Duodenal mucosa (tissue), 2 donors: Measurements from ENCODE around the gene DMTF1.

Experiments
- H3K27ac ChIP-seq: one replicate; pipeline ENCODE4 v1.7.0; 2013; ENCODE audit warnings: low read depth, low read length
- H3K27me3 ChIP-seq, 2 donors: one replicate each; pipeline ENCODE4 v1.7.0; 2013; ENCODE audit warnings: low read length in 2 of 2, control low read depth in 1 of 2; ENCODE audit not compliant: insufficient read depth in 2 of 2, control insufficient read depth in 1 of 2
- H3K36me3 ChIP-seq, 2 donors: one replicate each; pipeline ENCODE4 v1.7.0; 2013; ENCODE audit warnings: low read length in 2 of 2, control low read depth in 1 of 2; ENCODE audit not compliant: insufficient read depth in 2 of 2, control insufficient read depth in 1 of 2
- H3K4me1 ChIP-seq, 2 donors: one replicate each; pipeline ENCODE4 v1.7.0; 2013; ENCODE audit warnings: low read length in 2 of 2, control low read depth in 1 of 2; ENCODE audit not compliant: insufficient read depth in 2 of 2, control insufficient read depth in 1 of 2
- H3K4me3 ChIP-seq, 2 donors: one replicate each; pipeline ENCODE4 v1.7.0; 2013; ENCODE audit warnings: low read length in 2 of 2, low read depth in 1 of 2
- H3K9ac ChIP-seq, 2 donors: one replicate each; pipeline ENCODE4 v1.7.0; 2013; ENCODE audit warnings: low read length in 2 of 2, low read depth in 1 of 2
- H3K9me3 ChIP-seq, 2 donors: one replicate each; pipeline ENCODE4 v1.7.0; 2013; ENCODE audit warnings: low read length in 2 of 2, control low read depth in 1 of 2; ENCODE audit not compliant: control insufficient read depth in 1 of 2

The DMTF1 gene

GRCh38 chr7:87146740-87147386 is 5.4 kb upstream of the DMTF1 start:
- H3K36me3 ChIP-seq: no peaks in the 10 kb centered on the region
- no peaks in the 10 kb centered on the region for H3K27me3 ChIP-seq
- no peak overlapping the region for H3K27ac ChIP-seq
- H3K9me3 ChIP-seq: no peaks in the 10 kb centered on the region
- H3K4me1 ChIP-seq: peaks cover 4% of the 10 kb centered on the region in 2 donors
- H3K4me3 ChIP-seq: no peak overlapping the region
- no peak overlapping the region for H3K9ac ChIP-seq

GRCh38 chr7:87147500-87147899 is 4.8 kb upstream of the DMTF1 start:
- Histone ChIP-seq H3K9me3 (no peaks in the 10 kb centered on the region), H3K27ac (no peak overlapping the region), H3K4me3 (no peak overlapping the region), H3K27me3 (no peaks in the 10 kb centered on the region), H3K36me3 (no peaks in the 10 kb centered on the region), H3K4me1 (peaks cover 4% of the 10 kb centered on the region in 2 donors), H3K9ac (no peak overlapping the region)

GRCh38 chr7:87148332-87148955 is 3.8 kb upstream of the DMTF1 start:
- no peak overlapping the region for H3K27ac ChIP-seq
- no peak overlapping the region for H3K9ac ChIP-seq

GRCh38 chr7:87151002-87151728 is 1.1 kb upstream of the DMTF1 start:
- no peak overlapping the region for H3K27ac ChIP-seq

More at GRCh38 chr7:87148332-87148955, 3.8 kb upstream of the DMTF1 start:
- Histone ChIP-seq H3K4me1 (peaks cover 4 to 5% of the 10 kb centered on the region in 2 donors), H3K36me3 (no peaks in the 10 kb centered on the region), H3K27me3 (no peaks in the 10 kb centered on the region), H3K9me3 (no peaks in the 10 kb centered on the region), H3K4me3 (no peak overlapping the region)

GRCh38 chr7:87151729-87152111 is 533 bp upstream of the DMTF1 start:
- Histone ChIP-seq H3K36me3 (no peaks in the 10 kb centered on the region), H3K4me3 (peak overlapping the region; percentile 83 to 94), H3K27me3 (no peaks in the 10 kb centered on the region), H3K9ac (peak overlapping the region; percentile 54 to 92), H3K9me3 (no peaks in the 10 kb centered on the region), H3K4me1 (peaks cover 21 to 37% of the 10 kb centered on the region in 2 donors), H3K27ac (peak overlapping the region; percentile 97)

More at GRCh38 chr7:87151002-87151728, 1.1 kb upstream of the DMTF1 start:
- Histone ChIP-seq H3K36me3 (no peaks in the 10 kb centered on the region), H3K9me3 (no peaks in the 10 kb centered on the region), H3K27me3 (no peaks in the 10 kb centered on the region), H3K9ac (peak overlapping the region; percentile 54 to 92), H3K4me1 (peaks cover 21 to 32% of the 10 kb centered on the region in 2 donors), H3K4me3 (peak overlapping the region; percentile 83 to 94)

GRCh38 chr7:87152897-87153641 is 816 bp downstream of the DMTF1 start:
- Histone ChIP-seq H3K27me3 (no peaks in the 10 kb centered on the region), H3K9ac (peak overlapping the region; percentile 79 to 92), H3K4me3 (peak overlapping the region; percentile 83 to 94), H3K27ac (peak overlapping the region; percentile 97), H3K4me1 (peaks cover 21 to 46% of the 10 kb centered on the region in 2 donors), H3K9me3 (no peaks in the 10 kb centered on the region), H3K36me3 (no peaks in the 10 kb centered on the region)

GRCh38 chr7:87154166-87154565 is 1.9 kb downstream of the DMTF1 start:
- Histone ChIP-seq H3K27me3 (no peaks in the 10 kb centered on the region), H3K36me3 (no peaks in the 10 kb centered on the region), H3K27ac (no peak overlapping the region), H3K9ac (peak overlapping the region; percentile 45 to 92), H3K4me3 (peak overlapping the region; percentile 83 to 94), H3K9me3 (no peaks in the 10 kb centered on the region), H3K4me1 (peaks cover 21 to 46% of the 10 kb centered on the region in 2 donors)

GRCh38 chr7:87154569-87154968 is 2.3 kb downstream of the DMTF1 start:
- Histone ChIP-seq H3K27ac (no peak overlapping the region), H3K4me3 (peak overlapping the region; percentile 83 to 94)

GRCh38 chr7:87155788-87156187 is 3.5 kb downstream of the DMTF1 start:
- H3K27ac ChIP-seq: no peak overlapping the region
- no peak overlapping the region for H3K4me3 ChIP-seq
- peaks cover 21 to 46% of the 10 kb centered on the region in 2 donors for H3K4me1 ChIP-seq

More at GRCh38 chr7:87154569-87154968, 2.3 kb downstream of the DMTF1 start:
- Histone ChIP-seq H3K4me1 (peaks cover 21 to 46% of the 10 kb centered on the region in 2 donors), H3K9ac (peak overlapping the region in 1 of 2 donors; percentile 11), H3K36me3 (no peaks in the 10 kb centered on the region), H3K9me3 (no peaks in the 10 kb centered on the region), H3K27me3 (no peaks in the 10 kb centered on the region)

More at GRCh38 chr7:87155788-87156187, 3.5 kb downstream of the DMTF1 start:
- Histone ChIP-seq H3K36me3 (no peaks in the 10 kb centered on the region), H3K27me3 (no peaks in the 10 kb centered on the region), H3K9me3 (no peaks in the 10 kb centered on the region), H3K9ac (peak overlapping the region in 1 of 2 donors; percentile 28)
